Measurements from ENCODE around the gene SH3BP1.

- TF ChIP-seq POLR2A (IDR thresholded peaks at IDR 0.05): no peak
- no peak for TF ChIP-seq CTCF (IDR thresholded peaks at IDR 0.05)
Observed at GRCh38 chr22:37607935-37608476, 31.5 kb upstream of the SH3BP1 start.

Measured in gastroesophageal sphincter (tissue), 3 donors.